Measurements from ENCODE around the gene PRR14L. TPM values are rescaled to one million over a fixed set of nuclear protein-coding genes. Genes with fewer than 3 reads are reported as not detected.

Gene PRR14L
- polyA plus RNA-seq, 4 donors = 21.3 to 27.5 (median 24.6) TPM

- no peak for DNase-seq (ENCODE audit: low read depth in 4 of 4, low spot score in 2 of 4)
Observed at GRCh38 chr22:31647523-31648320, 102.2 kb downstream of the PRR14L start.

DNA sequence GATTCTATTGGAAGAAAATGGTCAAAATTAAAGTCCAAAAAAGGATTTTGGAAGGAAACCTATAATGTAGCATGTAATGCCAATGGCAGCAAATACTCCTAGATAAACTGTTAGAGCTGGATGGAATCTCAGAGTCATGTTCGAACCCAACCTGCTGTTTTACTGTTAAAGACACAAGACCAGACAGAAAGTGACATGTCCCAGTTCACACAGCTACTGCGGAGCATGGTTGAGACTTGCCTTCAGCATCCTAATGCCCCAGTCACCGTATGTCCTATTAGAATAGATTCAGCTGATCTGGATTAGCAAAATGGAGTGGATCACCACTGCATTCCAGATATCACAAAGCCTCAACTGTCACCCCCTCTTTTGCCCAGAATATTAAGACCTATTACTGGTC lies 102.9 kb downstream of the PRR14L start:
- DNase-seq (ENCODE audit: low read depth in 4 of 4, low spot score in 2 of 4) = no peak

- no peak for DNase-seq (ENCODE audit: low read depth in 4 of 4, low spot score in 2 of 4)
Observed at GRCh38 chr22:31646186-31647019, 103.5 kb downstream of the PRR14L start.

DNA sequence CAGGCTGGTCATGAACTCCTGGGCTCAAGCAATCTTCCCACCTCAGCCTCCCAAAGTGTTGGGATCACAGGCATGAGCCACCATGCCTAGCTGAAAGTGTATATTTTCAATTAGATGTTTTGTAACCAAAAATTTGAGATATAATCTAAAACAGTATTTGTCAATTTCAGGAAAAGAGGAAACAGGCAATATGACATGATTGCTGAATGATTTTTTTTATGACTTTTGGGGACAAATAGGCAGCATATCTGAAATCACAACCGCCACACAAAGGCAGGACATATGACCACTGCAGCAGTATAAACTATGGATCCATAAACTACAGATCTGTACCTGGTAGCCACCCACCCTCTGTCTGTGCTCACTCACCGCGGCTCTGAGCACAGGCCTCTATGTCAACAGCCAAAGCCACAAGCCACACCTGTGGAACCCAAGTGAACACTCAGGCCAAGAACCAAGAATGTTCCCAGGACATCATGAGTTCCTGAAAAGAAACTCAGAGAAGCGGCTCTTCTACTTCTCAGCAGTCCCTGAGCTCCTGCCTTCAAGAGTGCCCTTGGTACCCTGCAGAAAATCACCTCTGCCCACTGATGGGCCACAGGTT lies 110.4 kb downstream of the PRR14L start:
- no peak for DNase-seq (ENCODE audit: low read depth in 4 of 4, low spot score in 2 of 4)

- no peak for DNase-seq (ENCODE audit: low read depth in 4 of 4, low spot score in 2 of 4)
Observed at GRCh38 chr22:31637891-31638618, 111.9 kb downstream of the PRR14L start.

- no peak for DNase-seq (ENCODE audit: low read depth in 4 of 4, low spot score in 2 of 4)
Observed at GRCh38 chr22:31637447-31637890, 112.5 kb downstream of the PRR14L start.

DNA sequence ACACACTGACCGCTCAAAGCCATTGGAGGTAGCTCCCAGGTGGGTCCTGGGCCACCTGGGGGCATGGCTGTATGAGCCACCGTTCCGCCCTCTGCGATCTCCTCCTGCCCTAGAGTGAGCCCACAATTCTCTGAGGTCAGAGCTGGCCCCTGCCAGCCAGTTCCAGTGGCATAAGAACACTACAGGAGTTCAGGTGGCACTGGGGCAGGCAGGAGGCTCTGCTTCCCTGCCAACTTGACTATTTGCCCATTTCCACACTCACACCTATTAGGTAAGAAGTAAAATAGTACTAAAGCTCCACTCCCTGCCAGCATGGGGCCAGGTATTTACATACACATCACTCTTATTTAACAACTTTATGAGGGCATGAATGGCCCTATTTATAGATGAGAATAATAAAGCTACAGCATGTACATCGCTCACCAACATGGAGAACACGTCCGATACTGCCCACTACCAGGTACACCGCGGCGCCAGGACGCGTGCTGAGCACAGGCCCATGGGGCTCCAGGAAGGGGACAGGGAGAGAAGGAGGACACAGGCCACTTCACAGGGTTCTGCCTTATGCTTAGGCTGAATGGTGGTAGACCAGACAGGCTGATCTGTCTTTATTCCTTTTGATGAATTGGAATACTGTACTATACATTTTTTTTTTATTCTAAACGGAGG lies 114.2 kb downstream of the PRR14L start:
- DNase-seq (ENCODE audit: low read depth in 4 of 4, low spot score in 2 of 4) = no peak

DNA sequence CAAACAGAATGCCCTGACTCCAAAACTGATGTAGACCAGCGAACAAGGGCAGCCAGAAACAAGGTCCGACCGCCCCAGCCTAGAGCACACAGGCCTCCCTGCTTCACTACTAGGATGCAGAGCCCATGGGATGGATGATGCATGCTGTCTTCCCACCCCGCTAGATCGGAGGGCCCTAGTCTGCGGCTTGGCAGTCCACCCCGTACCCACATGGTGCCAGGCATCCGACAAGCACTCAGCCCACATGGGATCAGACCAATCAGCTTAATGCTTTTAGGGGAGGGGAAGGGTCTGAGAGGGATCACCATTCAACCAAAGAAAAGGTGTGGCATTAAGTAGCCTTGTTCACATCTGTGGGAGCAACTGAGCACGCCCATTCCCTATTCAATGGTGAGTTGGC lies 118.5 kb downstream of the PRR14L start:
- DNase-seq (ENCODE audit: low read depth in 4 of 4, low spot score in 2 of 4) = no peak

Other genes starting within 250 kb of the PRR14L start
- 10 to 100 TPM; 29.8 to 45.7 (median 36.0) TPM for gene PISD, start 87.9 kb downstream of the PRR14L start, polyA plus RNA-seq (ENCODE audit: insufficient read length in 4 of 4)
- gene DEPDC5, start 3.9 kb upstream of the PRR14L start, polyA plus RNA-seq (ENCODE audit: insufficient read length in 4 of 4) = 10 to 100 TPM; 14.5 to 18.6 (median 16.8) TPM
- 100 to 1,000 TPM in 3 of 4 donors, 10 to 100 TPM in 1; 98.9 to 137 (median 113) TPM for gene YWHAH, start 194.4 kb upstream of the PRR14L start, polyA plus RNA-seq (ENCODE audit: insufficient read length in 4 of 4)

All from left renal cortex interstitium (tissue), 4 donors.